SK-N-SH (cell line): ENCODE results near the gene CDK15. TPM values are rescaled to one million over a fixed set of nuclear protein-coding genes. Genes with fewer than 3 reads are reported as not detected.

Experiments used
- CTCF ChIA-PET: fragments of 300-600, 350-600 bp; formaldehyde crosslinking; extraction: SDS; loops from one replicate; lab custom pipeline; 2021; lab: Yijun Ruan, JAX
- POLR2A ChIA-PET: fragments of 350-600 bp; sonication (Branson Sonifier 250); formaldehyde crosslinking; extraction: SDS; loops from one replicate; lab custom pipeline; 2020; ENCODE audit warnings: antibody characterized with exemption, inconsistent platforms; lab: Yijun Ruan, JAX
- DNase-seq: peaks from one replicate; pipeline ENCODE4 v3.0.0; 2012
- H2AFZ ChIP-seq: fragments of 200-600 bp; sonication (generic); 2 replicates; pipeline ENCODE4 v1.8.1; 2016; ENCODE audit warnings: antibody characterized with exemption, mild to moderate bottlenecking, low read depth
- H3F3A ChIP-seq: fragments of 200-600 bp; sonication (generic); replicated peaks from 2 replicates; pipeline ENCODE3; 2016; ENCODE audit warnings: antibody characterized with exemption, mild to moderate bottlenecking; ENCODE audit not compliant: insufficient read depth
- H3K27ac ChIP-seq, 2 experiments: fragments of 200-500 bp in 1 of 2; fragments of 200-600 bp in 1 of 2; sonication (Bioruptor generic) in 1 of 2; sonication (generic), shearing (Covaris generic) in 1 of 2; 2 replicates each; pipeline versions ENCODE4 v1.5.1 to v1.6.1; 2014 to 2016; ENCODE audit warnings: low read depth in 2 of 2, inconsistent platforms in 1 of 2, low read length in 1 of 2, mild to moderate bottlenecking in 1 of 2, mixed read lengths in 1 of 2
- H3K27me3 ChIP-seq: fragments of 200-600 bp; sonication (generic), shearing (Covaris generic); 2 replicates; pipeline ENCODE4 v1.6.1; 2016; ENCODE audit warnings: mixed run types; ENCODE audit not compliant: insufficient read depth
- H3K36me3 ChIP-seq, 2 experiments: fragments of 200-500 bp in 1 of 2; fragments of 200-600 bp in 1 of 2; sonication (Bioruptor generic) in 1 of 2; sonication (generic) in 1 of 2; replicated peaks in 1 of 2; 2 replicates each; pipeline versions ENCODE3 to v1.5.1; 2014 to 2016; ENCODE audit warnings: low read length in 1 of 2, mild to moderate bottlenecking in 1 of 2; ENCODE audit not compliant: insufficient read depth in 2 of 2, control insufficient read depth in 1 of 2
- H3K4me1 ChIP-seq, 2 experiments: fragments of 200-500 bp in 1 of 2; fragments of 200-600 bp in 1 of 2; sonication (Bioruptor generic) in 1 of 2; sonication (generic), shearing (Covaris generic) in 1 of 2; 2 replicates each; pipeline versions ENCODE4 v1.5.1 to v1.6.1; 2014 to 2016; ENCODE audit warnings: low read depth in 1 of 2, low read length in 1 of 2, mixed run types in 1 of 2; ENCODE audit not compliant: insufficient read depth in 2 of 2, control insufficient read depth in 1 of 2
- H3K4me2 ChIP-seq: fragments of 200-600 bp; sonication (generic), shearing (Covaris generic); 2 replicates; pipeline ENCODE4 v1.6.1; 2017; ENCODE audit warnings: mixed run types
- H3K4me3 ChIP-seq, 2 experiments: fragments of 200-500 bp in 1 of 2; fragments of 200-600 bp in 1 of 2; sonication (Bioruptor generic) in 1 of 2; sonication (generic), shearing (Covaris generic) in 1 of 2; 2 replicates each; pipeline versions ENCODE4 v1.5.1 to v1.8.1; 2014 to 2016; ENCODE audit warnings: low read depth in 2 of 2, inconsistent platforms in 1 of 2, low read length in 1 of 2, mild to moderate bottlenecking in 1 of 2, mixed read lengths in 1 of 2, moderate library complexity in 1 of 2
- H3K79me2 ChIP-seq: fragments of 200-600 bp; sonication (generic); 2 replicates; pipeline ENCODE4 v1.8.1; 2017; ENCODE audit warnings: mild to moderate bottlenecking; ENCODE audit not compliant: insufficient read depth
- H3K9ac ChIP-seq: fragments of 200-600 bp; sonication (generic); 2 replicates; pipeline ENCODE4 v1.6.1; 2017; ENCODE audit warnings: mixed run types
- H3K9me2 ChIP-seq: fragments of 200-600 bp; sonication (generic); 2 replicates; pipeline ENCODE4 v1.6.1; 2017; ENCODE audit warnings: mixed run types
- H3K9me3 ChIP-seq: fragments of 200-600 bp; sonication (generic); 2 replicates; pipeline ENCODE4 v1.6.1; 2017; ENCODE audit warnings: mixed run types, mild to moderate bottlenecking, moderate library complexity
- H4K20me1 ChIP-seq: fragments of 200-600 bp; sonication (generic); 2 replicates; pipeline ENCODE4 v1.6.1; 2017; ENCODE audit warnings: mild to moderate bottlenecking, mixed run types; ENCODE audit not compliant: insufficient read depth
- ELF1 ChIP-seq: IDR thresholded peaks from 2 replicates; pipeline ENCODE4 v1.4.0; 2012
- FOSL2 ChIP-seq: IDR thresholded peaks from 2 replicates; pipeline ENCODE4 v1.4.0; 2012; ENCODE audit warnings: low read depth, mild to moderate bottlenecking, moderate library complexity, borderline replicate concordance
- GATA2 ChIP-seq: sonication (generic); formaldehyde crosslinking; IDR thresholded peaks from 2 replicates; pipeline ENCODE4 v1.5.0; 2020; ENCODE audit warnings: mild to moderate bottlenecking, missing genetic modification reagents
- JUND ChIP-seq: IDR thresholded peaks from 2 replicates; pipeline ENCODE4 v1.4.0; 2012
- MAX ChIP-seq: IDR thresholded peaks from 2 replicates; pipeline ENCODE4 v1.4.0; 2012; ENCODE audit warnings: low read depth
- MXI1 ChIP-seq: IDR thresholded peaks from 2 replicates; pipeline ENCODE4 v1.6.1; 2012; ENCODE audit warnings: mild to moderate bottlenecking, low read depth, low read length, improper control_type of control experiment
- NRF1 ChIP-seq: IDR thresholded peaks from 2 replicates; pipeline ENCODE4 v1.6.1; 2012; ENCODE audit warnings: low read depth, mild to moderate bottlenecking, low read length
- POLR2AphosphoS5 ChIP-seq: IDR thresholded peaks from 2 replicates; pipeline ENCODE4 v1.6.1; 2012; ENCODE audit warnings: low read depth, low read length
- RCOR1 ChIP-seq: fragments of 150-350 bp; IDR thresholded peaks from 2 replicates; pipeline ENCODE4 v1.6.1; 2017; ENCODE audit warnings: antibody characterized with exemption, low read length
- RFX5 ChIP-seq: IDR thresholded peaks from 2 replicates; pipeline ENCODE4 v1.6.1; 2012; ENCODE audit warnings: mild to moderate bottlenecking, improper control_type of control experiment, low read length
- SMC3 ChIP-seq: IDR thresholded peaks from 2 replicates; pipeline ENCODE4 v1.6.1; 2012; ENCODE audit warnings: low read depth, low read length, improper control_type of control experiment
- TCF12 ChIP-seq: IDR thresholded peaks from 2 replicates; pipeline ENCODE4 v1.4.0; 2012
- USF1 ChIP-seq: IDR thresholded peaks from 2 replicates; pipeline ENCODE4 v1.4.0; 2012; ENCODE audit warnings: low read depth, borderline replicate concordance
- ZBTB33 ChIP-seq: IDR thresholded peaks from 2 replicates; pipeline ENCODE4 v1.4.0; 2012; ENCODE audit warnings: low read depth, borderline replicate concordance
- WGBS: methylation state at CpG from one replicate; pipeline ENCODE4 v1.1.6; 2017; ENCODE audit warnings: low lambda C conversion rate; 5-methylcytosine and 5-hydroxymethylcytosine counted together
- polyA plus RNA-seq, 3 experiments: library from polyadenylated mRNA; depleted of rRNA; stranded (reverse); fragments of >200 nt; gene quantifications; 2 replicates each; pipeline ENCODE4 v1.2.3, GENCODE V29; 2012

CDK15 gene
- polyA plus RNA-seq, 1 of the 3 experiments (the other 2 are of a cell fraction) = 1.8 TPM

GRCh38 chr2:201924453-201924852, 118.1 kb downstream of the CDK15 start:
- CTCF ChIA-PET = no interaction called here
- Histone ChIP-seq H3F3A (peaks cover 3% of the 10 kb centered on the region), H3K4me1 (peaks cover 7 to 8% of the 10 kb centered on the region in 2 experiments; a peak in 2 of 4 replicates), H3K4me3 (no peak overlapping the region), H2AFZ (no peak overlapping the region), H3K4me2 (no peak overlapping the region), H3K36me3 (no peaks in the 10 kb centered on the region), H4K20me1 (no peaks in the 10 kb centered on the region), H3K79me2 (no peaks in the 10 kb centered on the region), H3K27ac (no peak overlapping the region), H3K9me3 (no peaks in the 10 kb centered on the region), H3K9me2 (no peaks in the 10 kb centered on the region), H3K27me3 (no peaks in the 10 kb centered on the region), H3K9ac (no peak overlapping the region)
- DNase-seq = no peak
- 92% methylated on average over 3 of the region's 5 CpGs for WGBS
- no peak for TF ChIP-seq RFX5
- TF ChIP-seq POLR2AphosphoS5 = no peak
- no peak for TF ChIP-seq RCOR1
- POLR2A ChIA-PET = no interaction called here

- Histone ChIP-seq H3K27ac (no peak overlapping the region), H3F3A (no peaks in the 10 kb centered on the region), H3K9me2 (no peaks in the 10 kb centered on the region), H3K9me3 (no peaks in the 10 kb centered on the region), H3K36me3 (no peaks in the 10 kb centered on the region), H3K4me1 (peaks cover 7 to 8% of the 10 kb centered on the region in 2 experiments; a peak in 2 of 4 replicates), H3K27me3 (no peaks in the 10 kb centered on the region), H3K79me2 (no peaks in the 10 kb centered on the region), H3K4me3 (no peak overlapping the region), H3K9ac (no peak overlapping the region), H2AFZ (no peak overlapping the region), H4K20me1 (no peaks in the 10 kb centered on the region), H3K4me2 (no peak overlapping the region)
- DNase-seq = no peak
- 80% methylated on average over 5 of the region's 5 CpGs for WGBS
- ChIA-PET CTCF (no interaction called here), POLR2A (no interaction called here)
- TF ChIP-seq JUND (no peak), ELF1 (no peak), USF1 (no peak), FOSL2 (no peak), SMC3 (no peak), NRF1 (no peak), MXI1 (no peak), TCF12 (no peak), ZBTB33 (no peak), GATA2 (CRISPR knock-in tag) (no peak), MAX (no peak)
Measured at GRCh38 chr2:201925056-201925455, 118.7 kb downstream of the CDK15 start.
